ENCODE data around the gene LRRC53. TPM values are rescaled to one million over a fixed set of nuclear protein-coding genes. Genes with fewer than 3 reads are reported as not detected.

LRRC53 gene, protein sequence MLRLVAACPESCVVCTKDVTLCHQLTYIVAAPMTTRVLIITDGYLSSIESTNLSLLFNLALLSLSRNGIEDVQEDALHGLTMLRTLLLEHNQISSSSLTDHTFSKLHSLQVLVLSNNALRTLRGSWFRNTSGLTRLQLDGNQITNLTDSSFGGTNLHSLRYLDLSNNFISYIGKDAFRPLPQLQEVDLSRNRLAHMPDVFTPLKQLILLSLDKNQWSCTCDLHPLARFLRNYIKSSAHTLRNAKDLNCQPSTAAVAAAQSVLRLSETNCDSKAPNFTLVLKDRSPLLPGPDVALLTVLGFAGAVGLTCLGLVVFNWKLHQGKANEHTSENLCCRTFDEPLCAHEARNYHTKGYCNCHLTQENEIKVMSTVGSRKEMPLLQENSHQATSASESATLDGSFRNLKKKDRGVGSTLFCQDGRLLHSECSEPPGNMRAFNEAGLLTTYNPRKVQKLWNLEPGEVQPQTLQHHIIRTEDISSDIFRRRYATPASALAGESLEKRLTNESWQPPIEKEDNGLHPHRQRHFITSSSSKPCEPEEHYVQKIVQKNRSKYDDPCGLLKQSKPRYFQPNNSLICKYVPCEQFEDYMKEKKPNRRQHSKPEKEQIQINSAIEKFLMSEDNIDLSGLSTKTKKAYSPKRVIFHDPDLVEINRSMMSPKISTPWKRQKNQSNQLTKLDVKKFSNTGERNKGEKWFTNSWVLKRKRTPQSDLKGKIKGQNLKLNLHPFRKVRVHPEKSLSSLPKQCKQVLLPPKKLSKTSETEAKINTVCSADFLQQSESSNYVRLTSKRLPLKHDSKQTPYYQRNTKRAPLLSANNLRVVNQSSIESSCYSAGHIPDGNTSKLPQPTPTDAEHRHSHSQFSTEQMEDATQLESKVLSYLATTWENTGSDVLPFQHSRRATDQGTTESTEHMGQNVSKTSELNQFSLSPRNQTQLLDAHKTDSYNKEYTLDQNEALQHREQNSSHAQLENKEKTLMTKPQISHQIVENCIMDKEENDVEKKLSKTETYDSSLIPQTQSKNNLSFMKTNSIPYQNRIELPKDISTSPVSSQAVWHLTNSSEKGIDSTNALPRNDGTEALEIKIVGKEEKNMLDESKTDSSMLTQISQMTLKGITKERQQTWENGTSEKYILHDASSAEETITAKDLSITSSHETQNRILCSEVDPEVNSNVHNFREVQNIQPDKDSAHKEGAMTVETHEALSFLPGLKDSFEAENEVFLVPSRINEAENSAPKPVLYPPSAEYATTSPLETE
- total RNA-seq = 0.07 TPM in 1 of 2 replicates, not detected in the other
- long read RNA-seq, partial matches to known transcripts = 0 of 1 reads
- long read RNA-seq, other reads (novel, unspliced or antisense) = 1 of 1 reads

- DNase-seq (ENCODE audit: low spot score, unreplicated experiment) = no peak
- no peak within 1 kb of the TSS for H3K27ac Mint-ChIP-seq
- peaks cover 1% of the 10 kb centered on the region for H3K4me1 Mint-ChIP-seq (ENCODE audit: low read depth)
- no peaks in the 10 kb centered on the region for H3K9me3 Mint-ChIP-seq (ENCODE audit: low read depth)
- peaks cover 3% of the 10 kb centered on the region for H3K27me3 Mint-ChIP-seq
- TF ChIP-seq CTCF (IDR thresholded peaks at IDR 0.05; ENCODE audit: unreplicated experiment) = no peak
- H3K36me3 Mint-ChIP-seq (ENCODE audit: insufficient read depth) = no peaks in the 10 kb centered on the region
- no peak within 1 kb of the TSS for H3K4me3 Mint-ChIP-seq (ENCODE audit: low read depth)
Measured at GRCh38 chr1:74512170-74512915, at the start of gene LRRC53. Gene LRRC53, minus strand, starts transcription at chr1:74512611. Its CDS starts 29,262 bp downstream, at chr1:74483349.

DNA sequence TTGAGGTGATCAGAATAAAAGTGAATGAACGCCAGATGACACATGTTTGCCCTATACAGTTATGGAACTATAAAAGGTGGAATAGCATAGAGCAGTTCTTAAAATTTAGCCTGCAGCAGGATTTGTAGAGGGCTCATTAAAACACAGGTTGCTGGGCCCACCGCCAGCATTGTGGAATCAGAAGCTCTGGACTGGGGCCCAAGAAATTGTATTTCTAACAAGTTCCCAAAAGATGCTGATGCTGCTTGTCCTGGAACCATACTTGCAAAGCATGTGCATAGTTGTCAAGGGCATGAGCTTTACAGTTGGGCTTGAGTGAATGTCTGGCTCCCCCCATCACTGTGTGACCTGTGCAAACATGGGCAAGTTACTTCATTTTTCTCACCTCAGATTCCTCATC lies 37.5 kb upstream of the LRRC53 start:
- Mint-ChIP-seq H3K27ac (no peak overlapping the region), H3K4me3 (ENCODE audit: low read depth) (no peak overlapping the region), H3K36me3 (ENCODE audit: insufficient read depth) (no peaks in the 10 kb centered on the region), H3K9me3 (ENCODE audit: low read depth) (no peaks in the 10 kb centered on the region), H3K4me1 (ENCODE audit: low read depth) (no peaks in the 10 kb centered on the region), H3K27me3 (no peaks in the 10 kb centered on the region)
- TF ChIP-seq CTCF (IDR thresholded peaks at IDR 0.05; ENCODE audit: unreplicated experiment) = no peak
- no peak for DNase-seq (ENCODE audit: low spot score, unreplicated experiment)

DNA sequence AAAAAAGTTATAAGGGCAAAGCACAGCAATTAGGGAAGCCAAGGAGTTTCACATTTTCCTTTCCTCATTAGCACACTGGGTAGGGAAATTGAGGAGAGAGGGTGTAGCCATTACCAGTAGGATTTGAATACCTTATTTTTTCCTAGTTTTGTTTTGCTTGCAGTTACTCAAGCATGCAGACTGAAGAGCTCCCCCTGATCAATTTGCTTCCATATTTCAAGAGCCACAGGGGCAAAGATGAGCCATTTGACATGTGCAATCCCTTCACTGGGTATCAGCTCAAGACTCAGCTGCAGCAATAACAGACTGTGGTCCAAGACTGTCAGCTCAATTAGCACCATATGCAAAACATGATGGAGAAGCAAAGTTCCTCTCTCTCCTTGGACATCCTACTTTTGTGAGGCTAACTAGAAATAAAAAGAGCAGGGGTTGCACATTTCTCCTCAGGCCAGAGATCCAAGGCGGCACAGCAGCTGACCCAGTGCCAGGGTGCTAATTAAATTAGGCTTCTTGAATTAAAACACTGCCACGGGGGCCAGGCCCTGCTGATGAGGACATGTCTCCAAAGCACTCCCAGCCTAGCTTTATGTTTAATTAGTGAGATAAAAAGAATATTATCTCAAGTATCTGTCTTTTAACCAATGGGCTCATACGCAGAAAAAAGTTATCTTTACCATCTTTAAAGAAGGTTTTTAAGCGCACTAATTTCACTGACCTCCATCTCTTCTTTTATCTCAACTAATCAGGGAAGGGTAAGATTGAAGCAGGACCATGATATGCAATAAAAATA lies 36.7 kb upstream of the LRRC53 start:
- TF ChIP-seq CTCF (IDR thresholded peaks at IDR 0.05; ENCODE audit: unreplicated experiment) = no peak
- no peak for DNase-seq (ENCODE audit: low spot score, unreplicated experiment)
- H3K4me1 Mint-ChIP-seq (ENCODE audit: low read depth) = no peaks in the 10 kb centered on the region
- H3K36me3 Mint-ChIP-seq (ENCODE audit: insufficient read depth) = no peaks in the 10 kb centered on the region
- H3K27ac Mint-ChIP-seq = no peak overlapping the region
- no peak overlapping the region for H3K4me3 Mint-ChIP-seq (ENCODE audit: low read depth)
- no peaks in the 10 kb centered on the region for H3K9me3 Mint-ChIP-seq (ENCODE audit: low read depth)
- no peaks in the 10 kb centered on the region for H3K27me3 Mint-ChIP-seq

DNA sequence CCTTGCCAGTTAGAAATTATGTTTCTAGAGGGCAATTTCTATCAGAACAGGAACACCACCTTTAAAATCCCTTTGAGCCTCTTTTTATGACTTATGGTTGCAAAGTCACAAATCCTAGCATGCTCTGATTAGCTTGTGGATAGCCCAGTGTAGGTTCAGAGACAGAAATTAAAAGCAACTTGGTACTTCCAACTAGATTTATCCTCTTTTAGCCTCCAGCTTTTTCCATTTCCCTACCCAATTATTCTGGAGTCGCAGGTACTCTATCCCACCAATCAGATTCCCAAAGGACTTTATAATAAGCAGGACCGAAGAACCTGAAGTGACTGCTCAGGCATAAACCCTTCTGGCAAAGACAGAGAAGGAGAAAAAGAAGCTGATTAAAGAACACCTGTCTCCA lies 33.4 kb upstream of the LRRC53 start:
- H3K4me3 Mint-ChIP-seq (ENCODE audit: low read depth) = no peak overlapping the region
- H3K36me3 Mint-ChIP-seq (ENCODE audit: insufficient read depth) = no peaks in the 10 kb centered on the region
- H3K4me1 Mint-ChIP-seq (ENCODE audit: low read depth) = no peaks in the 10 kb centered on the region
- no peak for TF ChIP-seq CTCF (IDR thresholded peaks at IDR 0.05; ENCODE audit: unreplicated experiment)
- H3K27ac Mint-ChIP-seq = no peak overlapping the region
- no peaks in the 10 kb centered on the region for H3K27me3 Mint-ChIP-seq
- no peaks in the 10 kb centered on the region for H3K9me3 Mint-ChIP-seq (ENCODE audit: low read depth)
- no peak for DNase-seq (ENCODE audit: low spot score, unreplicated experiment)
